IMR-90 (cell line): ENCODE measurements around the gene LRP1B. TPM values are rescaled to one million over a fixed set of nuclear protein-coding genes. Genes with fewer than 3 reads are reported as not detected.

ENCODE experiments used
- ATAC-seq: fragments of 200-7000 bp; cut with Tn5 transposase; 2 replicates; pipeline ENCODE4 v1.9.1; 2020; ENCODE audit warnings: low read depth, mild to moderate bottlenecking, moderate library complexity
- BruUV-seq: library from RNA; stranded (reverse); fragments of 400-500 nt; replicated peaks from 2 replicates; lab custom pipeline; 2021; lab: Mats Ljungman, UMichigan
- CTCF ChIA-PET: fragments of 300-600 bp; formaldehyde crosslinking; extraction: SDS; loops from one replicate; lab custom pipeline; 2021; ENCODE audit warnings: antibody characterized with exemption; lab: Yijun Ruan, JAX
- POLR2A ChIA-PET: fragments of 300-600 bp; sonication (Branson Sonifier 250); formaldehyde crosslinking; loops from one replicate; lab custom pipeline; 2022; ENCODE audit warnings: antibody characterized with exemption; ENCODE audit not compliant: unreplicated experiment; lab: Charles Lee
- DNase-seq: peaks from one replicate; pipeline ENCODE4 v3.0.0; 2013
- H2AFZ ChIP-seq: replicated peaks from 2 replicates; pipeline ENCODE3; 2013; ENCODE audit warnings: low read length, mild to moderate bottlenecking; ENCODE audit not compliant: poor library complexity
- H2AK5ac ChIP-seq: 2 replicates; pipeline ENCODE4 v1.6.1; 2013; ENCODE audit warnings: low read depth, low read length, inconsistent platforms
- H2AK9ac ChIP-seq: replicated peaks from 2 replicates; pipeline ENCODE3; 2013; ENCODE audit warnings: mild to moderate bottlenecking, low read depth, low read length, moderate library complexity; ENCODE audit not compliant: poor library complexity
- H2BK120ac ChIP-seq: 2 replicates; pipeline ENCODE4 v1.6.1; 2013; ENCODE audit warnings: low read depth, low read length, inconsistent platforms
- H2BK15ac ChIP-seq: 3 replicates; pipeline ENCODE4 v1.6.1; 2013; ENCODE audit warnings: low read depth, low read length, inconsistent platforms
- H2BK20ac ChIP-seq: 2 replicates; pipeline ENCODE4 v1.6.1; 2013; ENCODE audit warnings: low read depth, mild to moderate bottlenecking, inconsistent platforms, low read length, moderate library complexity
- H2BK5ac ChIP-seq: 2 replicates; pipeline ENCODE4 v1.6.1; 2013; ENCODE audit warnings: mild to moderate bottlenecking, low read depth, low read length, inconsistent platforms; ENCODE audit not compliant: poor library complexity, severe bottlenecking
- H3K14ac ChIP-seq: replicated peaks from 2 replicates; pipeline ENCODE4 v1.6.1; 2013; ENCODE audit warnings: low read depth, low read length, inconsistent platforms
- H3K18ac ChIP-seq: 2 replicates; pipeline ENCODE4 v1.6.1; 2013; ENCODE audit warnings: low read depth, low read length, control low read depth
- H3K23ac ChIP-seq: 2 replicates; pipeline ENCODE4 v1.6.1; 2013; ENCODE audit warnings: low read depth, low read length, inconsistent platforms
- H3K27ac ChIP-seq: 2 replicates; pipeline ENCODE4 v1.5.1; 2013; ENCODE audit warnings: mild to moderate bottlenecking, control low read depth, low read length; ENCODE audit not compliant: insufficient read depth
- H3K27me3 ChIP-seq: 2 replicates; pipeline ENCODE4 v1.6.1; 2013; ENCODE audit warnings: low read length; ENCODE audit not compliant: control insufficient read depth, insufficient read depth
- H3K36me3 ChIP-seq: 2 replicates; pipeline ENCODE4 v1.6.1; 2013; ENCODE audit warnings: low read length, mixed read lengths; ENCODE audit not compliant: control insufficient read depth, insufficient read depth
- H3K4ac ChIP-seq: 2 replicates; pipeline ENCODE4 v1.6.1; 2013; ENCODE audit warnings: low read depth, low read length, inconsistent platforms
- H3K4me1 ChIP-seq: 2 replicates; pipeline ENCODE4 v1.6.1; 2013; ENCODE audit warnings: low read length, mixed read lengths; ENCODE audit not compliant: control insufficient read depth, insufficient read depth
- H3K4me2 ChIP-seq: 2 replicates; pipeline ENCODE4 v1.6.1; 2013; ENCODE audit warnings: low read depth, mild to moderate bottlenecking, control low read depth, low read length, moderate library complexity
- H3K4me3 ChIP-seq: 2 replicates; pipeline ENCODE4 v1.5.1; 2013; ENCODE audit warnings: low read depth, mild to moderate bottlenecking, control low read depth, low read length, moderate library complexity; ENCODE audit not compliant: insufficient read depth
- H3K56ac ChIP-seq: 2 replicates; pipeline ENCODE4 v1.6.1; 2013; ENCODE audit warnings: low read length, inconsistent platforms; ENCODE audit not compliant: insufficient read depth; ENCODE audit errors: extremely low read depth
- H3K79me1 ChIP-seq, 2 experiments: 2 replicates each; pipeline ENCODE4 v1.6.1; 2013; ENCODE audit warnings: low read length in 2 of 2, inconsistent platforms in 1 of 2, low read depth in 1 of 2
- H3K9ac ChIP-seq: 2 replicates; pipeline ENCODE4 v1.6.1; 2013; ENCODE audit warnings: low read depth, low read length, control low read depth
- H3K9me1 ChIP-seq: 2 replicates; pipeline ENCODE4 v1.6.1; 2013; ENCODE audit warnings: low read length, inconsistent platforms; ENCODE audit not compliant: insufficient read depth
- H3K9me3 ChIP-seq: 2 replicates; pipeline ENCODE4 v1.6.1; 2013; ENCODE audit warnings: low read length; ENCODE audit not compliant: control insufficient read depth, insufficient read depth
- H4K20me1 ChIP-seq: 2 replicates; pipeline ENCODE4 v1.6.1; 2013; ENCODE audit warnings: low read length, inconsistent platforms; ENCODE audit not compliant: insufficient read depth
- H4K5ac ChIP-seq: 2 replicates; pipeline ENCODE4 v1.6.1; 2013; ENCODE audit warnings: mild to moderate bottlenecking, low read depth, low read length, control low read depth
- H4K8ac ChIP-seq, 2 experiments: 2 replicates each; pipeline ENCODE4 v1.6.1; 2013; ENCODE audit warnings: low read depth in 2 of 2, low read length in 2 of 2, control low read depth in 1 of 2, inconsistent platforms in 1 of 2
- H4K91ac ChIP-seq: 2 replicates; pipeline ENCODE4 v1.6.1; 2013; ENCODE audit warnings: low read depth, low read length, inconsistent platforms; ENCODE audit not compliant: insufficient read depth
- BHLHE40 ChIP-seq: fragments of 150-350 bp; IDR thresholded peaks from 2 replicates; pipeline ENCODE4 v1.6.1; 2016; ENCODE audit warnings: mild to moderate bottlenecking, low read depth, low read length
- CHD1 ChIP-seq: IDR thresholded peaks from 2 replicates; pipeline ENCODE4 v1.6.1; 2012; ENCODE audit warnings: low read depth, low read length, improper control_type of control experiment
- FOS ChIP-seq: fragments of 150-350 bp; IDR thresholded peaks from 2 replicates; pipeline ENCODE4 v1.6.1; 2016; ENCODE audit warnings: low read depth, low read length
- MAZ ChIP-seq: IDR thresholded peaks from 2 replicates; pipeline ENCODE4 v1.6.1; 2012; ENCODE audit warnings: low read depth, mild to moderate bottlenecking, low read length, improper control_type of control experiment, moderate library complexity, borderline replicate concordance
- RAD21 ChIP-seq: IDR thresholded peaks from 2 replicates; pipeline ENCODE4 v1.6.1; 2012; ENCODE audit warnings: low read length, improper control_type of control experiment
- WGBS, 2 experiments: methylation state at CpG; one replicate each; pipeline versions ENCODE4 v1.1.5 to v1.1.7; 2013; ENCODE audit warnings: missing lambda C conversion rate in 2 of 2; ENCODE audit not compliant: insufficient read length in 1 of 2; ENCODE audit errors: extremely low coverage in 2 of 2; 5-methylcytosine and 5-hydroxymethylcytosine counted together
- dilution Hi-C: fragments of 300-500 bp; cut with HindIII; formaldehyde crosslinking; loops from one replicate; pipeline ENCODE4 v1.14.3; 2018; ENCODE audit warnings: low sequenced_read_pairs; ENCODE audit not compliant: unreplicated experiment
- in situ Hi-C: fragments of 300-500 bp; cut with MboI; formaldehyde crosslinking; loops from 3 replicates; pipeline ENCODE4 v1.14.3; 2019; ENCODE audit warnings: low sequenced_read_pairs, inconsistent platforms, mixed read lengths
- intact Hi-C: fragments of 100-400 bp; cut with micrococcal nuclease; formaldehyde crosslinking; loops from 2 replicates; pipeline ENCODE4 v1.10.0; 2022
- polyA plus RNA-seq, 3 experiments: library from polyadenylated mRNA; depleted of rRNA; stranded (reverse); fragments of >200 nt; gene quantifications; 2 replicates each; pipeline ENCODE4 v1.2.3, GENCODE V29; 2012; ENCODE audit warnings: low replicate concordance in 1 of 3
- total RNA-seq: library from RNA; depleted of rRNA; stranded (reverse); fragments of >200 nt; gene quantifications from 2 replicates; pipeline ENCODE4 v1.2.3, GENCODE V29; 2012

The LRP1B gene
- total and polyA plus RNA-seq, 2 of the 4 experiments (the other 2 are of a cell fraction) = under 0.01 to 0.02 TPM

DNA sequence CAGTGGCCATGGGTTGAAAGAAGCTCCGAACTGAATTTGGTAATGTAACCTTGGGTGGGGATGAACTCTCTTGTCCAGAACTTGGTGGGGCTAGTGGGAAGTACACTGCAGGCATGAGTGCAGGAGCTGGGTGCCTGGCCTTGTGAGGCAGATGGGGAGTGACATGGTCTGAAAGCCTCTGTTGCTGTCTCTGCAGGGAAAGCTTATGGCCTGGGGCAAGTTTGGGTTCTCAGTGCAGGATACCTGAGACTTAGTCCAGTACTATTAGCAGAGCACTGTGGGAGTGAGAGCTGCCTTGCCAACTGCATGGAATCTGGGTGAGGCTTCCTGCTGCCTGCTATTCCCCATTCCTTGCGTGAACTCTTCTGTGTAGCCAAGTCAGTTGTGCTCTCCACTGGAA lies 1729.8 kb downstream of the LRP1B start:
- H3K56ac ChIP-seq = no peak overlapping the region
- no peak overlapping the region for H4K5ac ChIP-seq
- no peak overlapping the region for H3K27ac ChIP-seq
- no peak overlapping the region for H2AFZ ChIP-seq
- CTCF ChIA-PET = interaction anchor here (0.6 kb wide), 1 partner anchor 306 kb away, joined by 3 read pairs; no protein-coding TSS in a partner anchor
- no peak overlapping the region for H3K18ac ChIP-seq
- no peak overlapping the region for H2AK9ac ChIP-seq
- ATAC-seq (no peak), DNase-seq (no peak)
- no peak overlapping the region for H3K9ac ChIP-seq
- in situ Hi-C loops = no loop called here
- intact Hi-C loops = no loop called here
- H3K79me1 ChIP-seq = no peaks in the 10 kb centered on the region
- H3K4ac ChIP-seq = no peak overlapping the region
- no peak overlapping the region for H3K4me2 ChIP-seq
- no peak overlapping the region for H3K23ac ChIP-seq
- no peaks in the 10 kb centered on the region for H3K27me3 ChIP-seq
- H2AK5ac ChIP-seq = no peak overlapping the region
- no TSS peak for BruUV-seq
- no peaks in the 10 kb centered on the region for H3K36me3 ChIP-seq
- WGBS, 2 experiments = 48% methylated on average over 2 of the region's 2 CpGs; no CpG with 5 or more reads in 1 of the 2 experiments
- no peak for TF ChIP-seq RAD21
- TF ChIP-seq BHLHE40 = no peak
- no peak for TF ChIP-seq FOS
- no peak for TF ChIP-seq MAZ
- TF ChIP-seq CHD1 = no peak
- no peak overlapping the region for H3K14ac ChIP-seq
- POLR2A ChIA-PET = no interaction called here
- no peak overlapping the region for H4K91ac ChIP-seq
- no peak overlapping the region for H2BK15ac ChIP-seq
- no peaks in the 10 kb centered on the region for H3K4me1 ChIP-seq
- dilution Hi-C loops = no loop called here
- H3K9me3 ChIP-seq = no peaks in the 10 kb centered on the region
- no peak overlapping the region for H3K4me3 ChIP-seq
- H2BK20ac ChIP-seq = no peak overlapping the region
- no peak overlapping the region for H4K8ac ChIP-seq
- no peak overlapping the region for H2BK120ac ChIP-seq
- H4K20me1 ChIP-seq = no peaks in the 10 kb centered on the region
- H2BK5ac ChIP-seq = no peak overlapping the region
- H3K9me1 ChIP-seq = no peaks in the 10 kb centered on the region
